Testis (tissue), 3 donors: ENCODE data around the gene SPATA2. TPM values are rescaled to one million over a fixed set of nuclear protein-coding genes. Genes with fewer than 3 reads are reported as not detected.

ENCODE experiments used
- DNase-seq: peaks from one replicate; pipeline ENCODE4 v3.0.0-alpha.2; 2019
- H3K27ac ChIP-seq, 2 donors: fragments of 200-600 bp; sonication (generic); one replicate each; pipeline ENCODE4 v1.5.1; 2019
- H3K27me3 ChIP-seq: fragments of 200-600 bp; sonication (generic); one replicate; pipeline ENCODE4 v1.5.1; 2019
- H3K36me3 ChIP-seq: fragments of 200-600 bp; sonication (generic); one replicate; pipeline ENCODE4 v1.5.1; 2017; ENCODE audit warnings: low read depth; ENCODE audit errors: missing control alignments
- H3K4me1 ChIP-seq: fragments of 200-600 bp; sonication (generic); one replicate; pipeline ENCODE4 v1.5.1; 2019
- H3K4me3 ChIP-seq, 2 donors: fragments of 200-600 bp; sonication (generic); one replicate each; pipeline ENCODE4 v1.5.1; 2017 to 2019
- H3K9me3 ChIP-seq: fragments of 200-600 bp; sonication (generic); one replicate; pipeline ENCODE4 v1.5.1; 2017
- CTCF ChIP-seq, 3 experiments: fragments of 450-650 bp in 2 of 3; fragments of 200-600 bp in 1 of 3; sonication (generic) in 1 of 3; IDR thresholded peaks; one replicate each; pipeline ENCODE4 v1.5.1; 2016 to 2019; ENCODE audit warnings: antibody characterized with exemption in 3 of 3, mild to moderate bottlenecking in 2 of 3, moderate library complexity in 1 of 3
- POLR2A ChIP-seq: fragments of 450-650 bp; IDR thresholded peaks from one replicate; pipeline ENCODE4 v1.6.1; 2017; ENCODE audit warnings: antibody characterized with exemption, mild to moderate bottlenecking, moderate library complexity
- WGBS, 2 donors: methylation state at CpG; one replicate each; pipeline ENCODE4 v1.1.5; 2018; 5-methylcytosine and 5-hydroxymethylcytosine counted together
- intact Hi-C: fragments of 100-400 bp; cut with DNase I; formaldehyde crosslinking; loops from one replicate; pipeline ENCODE4 v1.15.1; 2023; ENCODE audit warnings: low total_unique reads
- polyA plus RNA-seq: library from polyadenylated mRNA; stranded (reverse); fragments of 350-450 nt; fragmentation: Illumina TruSeq; extraction: RNeasy Lipid Tissue Mini Kit (QIAGEN cat#74804); gene quantifications from one replicate; pipeline ENCODE4 v1.2.3, GENCODE V29; 2014; ENCODE audit warnings: low read depth, low replicate concordance; ENCODE audit not compliant: insufficient read depth
- total RNA-seq, 2 donors: library from RNA; depleted of rRNA; stranded (reverse); fragments of >200 nt; gene quantifications; one replicate each; pipeline ENCODE4 v1.2.3, GENCODE V29; 2016

Gene SPATA2
- total and polyA plus RNA-seq, 3 donors from 2014 or later, result 21.9 to 30.7 (median 26.0) TPM

- Histone ChIP-seq H3K36me3 (no peaks in the 10 kb centered on the region), H3K27me3 (no peaks in the 10 kb centered on the region), H3K4me1 (no peaks in the 10 kb centered on the region), H3K27ac (no peak overlapping the region), H3K4me3 (no peak overlapping the region), H3K9me3 (no peaks in the 10 kb centered on the region)
- 93 to 96% methylated on average over 10 of the region's 10 CpGs for WGBS, 2 donors
- no peak for TF ChIP-seq CTCF (IDR thresholded peaks at IDR 0.05)
- TF ChIP-seq POLR2A, result no peak
- no peak for DNase-seq
- intact Hi-C loops, result no loop called here
Measured at GRCh38 chr20:49945701-49946477, 30.6 kb upstream of the SPATA2 start.

GRCh38 chr20:49945306-49945700 is 30.0 kb upstream of the SPATA2 start:
- H3K36me3 ChIP-seq, result no peaks in the 10 kb centered on the region
- no peak for DNase-seq
- H3K4me3 ChIP-seq, result no peak overlapping the region
- no peak overlapping the region for H3K27ac ChIP-seq
- no peaks in the 10 kb centered on the region for H3K9me3 ChIP-seq
- TF ChIP-seq POLR2A (no peak), CTCF (IDR thresholded peaks at IDR 0.05) (no peak)
- no peaks in the 10 kb centered on the region for H3K27me3 ChIP-seq
- H3K4me1 ChIP-seq, result no peaks in the 10 kb centered on the region
- 72 to 75% methylated on average over 3 of the region's 3 CpGs for WGBS, 2 donors
- intact Hi-C loops, result no loop called here

GRCh38 chr20:49942942-49943341 is 27.6 kb upstream of the SPATA2 start:
- intact Hi-C loops, result no loop called here

GRCh38 chr20:49942303-49942702 is 27.0 kb upstream of the SPATA2 start:
- TF ChIP-seq CTCF (IDR thresholded peaks at IDR 0.05), result no peak
- TF ChIP-seq POLR2A, result no peak
- 65 to 74% methylated on average over 3 of the region's 3 CpGs for WGBS, 2 donors
- H3K4me1 ChIP-seq, result peaks cover 17% of the 10 kb centered on the region
- H3K27me3 ChIP-seq, result no peaks in the 10 kb centered on the region
- no peaks in the 10 kb centered on the region for H3K9me3 ChIP-seq
- intact Hi-C loops, result no loop called here
- no peak overlapping the region for H3K27ac ChIP-seq
- DNase-seq, result no peak
- H3K36me3 ChIP-seq, result no peaks in the 10 kb centered on the region
- no peak overlapping the region for H3K4me3 ChIP-seq

More at GRCh38 chr20:49942942-49943341, 27.6 kb upstream of the SPATA2 start:
- TF ChIP-seq POLR2A (no peak), CTCF (IDR thresholded peaks at IDR 0.05) (no peak)
- H3K27me3 ChIP-seq, result no peaks in the 10 kb centered on the region
- H3K36me3 ChIP-seq, result no peaks in the 10 kb centered on the region
- WGBS, 2 donors, result 89 to 90% methylated on average over 3 of the region's 3 CpGs
- no peaks in the 10 kb centered on the region for H3K9me3 ChIP-seq
- no peak overlapping the region for H3K4me3 ChIP-seq
- DNase-seq, result no peak
- H3K4me1 ChIP-seq, result peaks cover 11% of the 10 kb centered on the region
- H3K27ac ChIP-seq, result no peak overlapping the region

- H3K27ac ChIP-seq, result no peak overlapping the region
- no peak overlapping the region for H3K4me3 ChIP-seq
- TF ChIP-seq POLR2A, result no peak
- intact Hi-C loops, result no loop called here
- H3K36me3 ChIP-seq, result no peaks in the 10 kb centered on the region
- peaks cover 22% of the 10 kb centered on the region for H3K4me1 ChIP-seq
- 94 to 96% methylated on average over 15 of the region's 15 CpGs for whole genome bisulfite sequencing, 2 donors
- no peak for DNase-seq
- H3K27me3 ChIP-seq, result no peaks in the 10 kb centered on the region
- no peaks in the 10 kb centered on the region for H3K9me3 ChIP-seq
Measured at GRCh38 chr20:49941456-49941855, 26.1 kb upstream of the SPATA2 start.
